NCI-H460 (cell line): ENCODE results near the gene BARD1. TPM values are rescaled to one million over a fixed set of nuclear protein-coding genes. Genes with fewer than 3 reads are reported as not detected.
A peak's percentile ranks its signal among the peaks of the same experiment; 100 is the strongest.
"Not testable (repeated sequence)": the region's sequence is repeated elsewhere in the genome, so short reads cannot be mapped to it uniquely, and the experiment has no call there.

Source experiments
- DNase-seq: peaks from one replicate; pipeline ENCODE4 v3.0.0-alpha.2; 2016; ENCODE audit warnings: low read depth; ENCODE audit errors: extremely low read depth
- polyA plus RNA-seq: library from polyadenylated mRNA; depleted of rRNA; stranded (reverse); fragments of >200 nt; gene quantifications from 2 replicates; pipeline ENCODE4 v1.2.3, GENCODE V29; 2014; cell fraction: nucleus; rRNA removed
- total RNA-seq: library from RNA; depleted of rRNA; stranded (reverse); fragments of >200 nt; shearing (Covaris generic); gene quantifications from 2 replicates; pipeline ENCODE4 v1.2.3, GENCODE V29; 2014; rRNA removed

Gene BARD1
- total RNA-seq: 15.7 and 16.7 TPM in 2 replicates
- 11.1 and 18.5 TPM in 2 replicates for polyA plus RNA-seq

- peak; percentile 38 for DNase-seq
These were observed at the start of gene BARD1 for GRCh38 chr2:214808981-214809750. TSS of gene BARD1 (minus strand) at chr2:214809683. CDS start at chr2:214809569, 114 bp downstream.

GRCh38 chr2:214856137-214856536 is 46.7 kb upstream of the BARD1 start:
- no peak for DNase-seq

GRCh38 chr2:214853906-214854305 is 44.4 kb upstream of the BARD1 start:
- DNase-seq: no peak

- DNase-seq: no peak
These were observed 34.3 kb upstream of the BARD1 start for GRCh38 chr2:214843823-214844222.

- no peak for DNase-seq
These were observed 30.0 kb upstream of the BARD1 start for GRCh38 chr2:214839464-214839863.

- DNase-seq: no peak
These were observed 28.0 kb upstream of the BARD1 start for GRCh38 chr2:214837466-214837865.

GRCh38 chr2:214836568-214836967 is 27.1 kb upstream of the BARD1 start:
- no peak for DNase-seq

GRCh38 chr2:214830794-214831346 is 21.4 kb upstream of the BARD1 start:
- no peak for DNase-seq

- DNase-seq: no peak
These were observed 6.6 kb upstream of the BARD1 start for GRCh38 chr2:214816008-214816533.

GRCh38 chr2:214810671-214811070 is 1.2 kb upstream of the BARD1 start:
- DNase-seq: no peak

- DNase-seq: peak; percentile 97
These were observed 475 bp upstream of the BARD1 start for GRCh38 chr2:214809751-214810564.

GRCh38 chr2:214807653-214808052 is 1.8 kb downstream of the BARD1 start:
- no peak for DNase-seq

- no peak for DNase-seq
These were observed 7.6 kb downstream of the BARD1 start for GRCh38 chr2:214801768-214802397.

GRCh38 chr2:214801068-214801467 is 8.4 kb downstream of the BARD1 start:
- DNase-seq: no peak

- no peak for DNase-seq
These were observed 9.3 kb downstream of the BARD1 start for GRCh38 chr2:214800180-214800579.

GRCh38 chr2:214796911-214797310 is 12.6 kb downstream of the BARD1 start:
- DNase-seq: no peak

- DNase-seq: not testable (repeated sequence)
These were observed 26.3 kb downstream of the BARD1 start for GRCh38 chr2:214783181-214783580.

GRCh38 chr2:214782671-214783070 is 26.8 kb downstream of the BARD1 start:
- DNase-seq: no peak

GRCh38 chr2:214781226-214781625 is 28.3 kb downstream of the BARD1 start:
- DNase-seq: no peak

GRCh38 chr2:214775971-214776370 is 33.5 kb downstream of the BARD1 start:
- no peak for DNase-seq

- DNase-seq: no peak
These were observed 35.4 kb downstream of the BARD1 start for GRCh38 chr2:214774108-214774507.
